SK-N-SH treated with all-trans-retinoic acid at 6 μM for 48 hours (cell line): ENCODE measurements around the gene ZNF683.

Source experiments
- ATAC-seq: fragments of 200-7000 bp; cut with Tn5 transposase; 3 replicates; pipeline ENCODE4 v1.9.1; 2020; ENCODE audit warnings: mild to moderate bottlenecking, moderate library complexity
- ARNTL ChIP-seq: fragments of 450-650 bp; formaldehyde crosslinking; IDR thresholded peaks from 2 replicates; pipeline ENCODE4 v1.5.0; 2020; ENCODE audit warnings: low read depth, mild to moderate bottlenecking, moderate library complexity, borderline replicate concordance
- BACH2 ChIP-seq: fragments of 250-450 bp; sonication (Bioruptor Pico); IDR thresholded peaks from 2 replicates; pipeline ENCODE4 v1.9.0; 2021; ENCODE audit warnings: mild to moderate bottlenecking, borderline replicate concordance
- CREB5 ChIP-seq: fragments of 250-450 bp; sonication (Bioruptor Pico); IDR thresholded peaks from 2 replicates; pipeline ENCODE4 v1.5.1; 2020; ENCODE audit warnings: low read depth, mild to moderate bottlenecking, moderate library complexity
- CSDC2 ChIP-seq: fragments of 250-450 bp; sonication (Bioruptor Pico); IDR thresholded peaks from 2 replicates; pipeline ENCODE4 v1.5.0; 2020; ENCODE audit warnings: mild to moderate bottlenecking, moderate library complexity
- CSRNP3 ChIP-seq: fragments of 250-450 bp; sonication (Bioruptor Pico); IDR thresholded peaks from 2 replicates; pipeline ENCODE4 v1.5.1; 2021; ENCODE audit warnings: mild to moderate bottlenecking, moderate library complexity
- ESRRG ChIP-seq: fragments of 250-450 bp; sonication (Bioruptor Pico); IDR thresholded peaks from 2 replicates; pipeline ENCODE4 v1.6.1; 2021; ENCODE audit warnings: mild to moderate bottlenecking
- GLIS3 ChIP-seq: fragments of 250-450 bp; sonication (Bioruptor Pico); IDR thresholded peaks from 2 replicates; pipeline ENCODE4 v1.5.0; 2020; ENCODE audit warnings: mild to moderate bottlenecking, moderate library complexity
- ISL1 ChIP-seq: fragments of 250-450 bp; sonication (Bioruptor Pico); IDR thresholded peaks from 2 replicates; pipeline ENCODE4 v2.1.2; 2022; ENCODE audit warnings: mild to moderate bottlenecking, moderate library complexity
- OSR1 ChIP-seq: fragments of 250-450 bp; sonication (Bioruptor Pico); IDR thresholded peaks from 2 replicates; pipeline ENCODE4 v1.8.0; 2022; ENCODE audit warnings: moderate library complexity, mild to moderate bottlenecking, inconsistent platforms
- PATZ1 ChIP-seq: fragments of 250-450 bp; sonication (Bioruptor Pico); IDR thresholded peaks from 2 replicates; pipeline ENCODE4 v1.8.0; 2020; ENCODE audit warnings: mild to moderate bottlenecking, moderate library complexity, borderline replicate concordance
- POU6F1 ChIP-seq: fragments of 250-450 bp; sonication (Bioruptor Pico); IDR thresholded peaks from 2 replicates; pipeline ENCODE4 v1.8.0; 2021; ENCODE audit warnings: low read depth, mild to moderate bottlenecking, moderate library complexity, borderline replicate concordance
- PPARA ChIP-seq: fragments of 250-450 bp; sonication (Bioruptor Pico); IDR thresholded peaks from 2 replicates; pipeline ENCODE4 v1.5.0; 2020; ENCODE audit warnings: mild to moderate bottlenecking, borderline replicate concordance
- RARB ChIP-seq: fragments of 250-450 bp; sonication (Bioruptor Pico); IDR thresholded peaks from 2 replicates; pipeline ENCODE4 v1.8.0; 2021; ENCODE audit warnings: mild to moderate bottlenecking, moderate library complexity
- SNAI2 ChIP-seq: fragments of 250-450 bp; sonication (Bioruptor Pico); IDR thresholded peaks from 2 replicates; pipeline ENCODE4 v1.5.0; 2020; ENCODE audit warnings: mild to moderate bottlenecking, moderate library complexity
- TCF4 ChIP-seq: fragments of 250-450 bp; sonication (Bioruptor Pico); IDR thresholded peaks from 2 replicates; pipeline ENCODE4 v1.8.0; 2021; ENCODE audit warnings: mild to moderate bottlenecking, moderate library complexity, borderline replicate concordance
- TOX ChIP-seq: fragments of 250-450 bp; sonication (Bioruptor Pico); IDR thresholded peaks from 2 replicates; pipeline ENCODE4 v1.8.0; 2021; ENCODE audit warnings: mild to moderate bottlenecking, moderate library complexity, borderline replicate concordance
- TSHZ2 ChIP-seq: fragments of 250-450 bp; sonication (Bioruptor Pico); IDR thresholded peaks from 2 replicates; pipeline ENCODE4 v1.5.0; 2020; ENCODE audit warnings: mild to moderate bottlenecking, moderate library complexity
- ZC3H10 ChIP-seq: fragments of 250-450 bp; sonication (Bioruptor Pico); IDR thresholded peaks from 2 replicates; pipeline ENCODE4 v1.5.1; 2021; ENCODE audit warnings: mild to moderate bottlenecking, moderate library complexity
- ZFP3 ChIP-seq: fragments of 250-450 bp; sonication (Bioruptor Pico); IDR thresholded peaks from 2 replicates; pipeline ENCODE4 v1.5.0; 2020; ENCODE audit warnings: mild to moderate bottlenecking, moderate library complexity
- ZFP30 ChIP-seq: fragments of 450-650 bp; formaldehyde crosslinking; IDR thresholded peaks from 2 replicates; pipeline ENCODE4 v1.5.0; 2022; ENCODE audit warnings: mild to moderate bottlenecking, moderate library complexity
- ZNF565 ChIP-seq: fragments of 450-650 bp; formaldehyde crosslinking; conservative IDR thresholded peaks from 2 replicates; pipeline ENCODE4 v1.5.0; 2020; ENCODE audit warnings: low read depth, mild to moderate bottlenecking, moderate library complexity
- ZNF70 ChIP-seq: fragments of 450-650 bp; formaldehyde crosslinking; IDR thresholded peaks from 2 replicates; pipeline ENCODE4 v1.5.0; 2020; ENCODE audit warnings: mild to moderate bottlenecking, moderate library complexity
- ZNF8 ChIP-seq: fragments of 450-650 bp; formaldehyde crosslinking; IDR thresholded peaks from 2 replicates; pipeline ENCODE4 v1.5.0; 2020; ENCODE audit warnings: mild to moderate bottlenecking, moderate library complexity

ZNF683 gene

GRCh38 chr1:26321315-26322041 lies 51.1 kb downstream of the ZNF683 start:
- TF ChIP-seq RARB, result no peak
- TF ChIP-seq TCF4 (CRISPR knock-in tag), result no peak
- TF ChIP-seq TOX (CRISPR knock-in tag), result no peak
- TF ChIP-seq OSR1, result no peak
- TF ChIP-seq ZNF70 (CRISPR knock-in tag), result no peak
- TF ChIP-seq ZNF8, result no peak
- TF ChIP-seq ARNTL (CRISPR knock-in tag), result no peak
- TF ChIP-seq CREB5 (CRISPR knock-in tag), result no peak
- no peak for TF ChIP-seq ESRRG (CRISPR knock-in tag)
- no peak for TF ChIP-seq ZFP3 (CRISPR knock-in tag)
- TF ChIP-seq ISL1 (CRISPR knock-in tag), result no peak
- TF ChIP-seq ZNF565 (CRISPR knock-in tag), result no peak
- no peak for TF ChIP-seq ZFP30 (CRISPR knock-in tag)
- no peak for TF ChIP-seq CSDC2 (CRISPR knock-in tag)
- ATAC-seq, result peak; percentile 99

- ATAC-seq, result no peak; the same call in 2 of the 3 replicates
Observed at GRCh38 chr1:26320896-26321295, 51.7 kb downstream of the ZNF683 start.

More at GRCh38 chr1:26320896-26321295, 51.7 kb downstream of the ZNF683 start:
- TF ChIP-seq TOX (CRISPR knock-in tag) (no peak), ISL1 (CRISPR knock-in tag) (no peak), ESRRG (CRISPR knock-in tag) (no peak), ZNF8 (no peak), SNAI2 (CRISPR knock-in tag) (no peak), PATZ1 (CRISPR knock-in tag) (no peak), PPARA (CRISPR knock-in tag) (no peak), ZFP3 (CRISPR knock-in tag) (no peak), ZNF565 (CRISPR knock-in tag) (no peak), TCF4 (CRISPR knock-in tag) (no peak), CREB5 (CRISPR knock-in tag) (no peak), CSRNP3 (CRISPR knock-in tag) (no peak), ZC3H10 (CRISPR knock-in tag) (no peak), POU6F1 (CRISPR knock-in tag) (no peak), GLIS3 (CRISPR knock-in tag) (no peak), BACH2 (CRISPR knock-in tag) (no peak), TSHZ2 (CRISPR knock-in tag) (no peak), ZNF70 (CRISPR knock-in tag) (no peak)
